Epidermal melanocyte (primary cell): ENCODE data around the gene GRIN3B.
"Not testable (repeated sequence)": the region's sequence is repeated elsewhere in the genome, so short reads cannot be mapped to it uniquely, and the experiment has no call there.

Experiments used
- DNase-seq: peaks from one replicate; pipeline ENCODE4 v3.0.0; 2011; ENCODE audit warnings: low spot score; ENCODE audit not compliant: insufficient read length

Gene GRIN3B

GRCh38 chr19:1019616-1019961 lies 19.4 kb downstream of the GRIN3B start:
- no peak for DNase-seq

DNA sequence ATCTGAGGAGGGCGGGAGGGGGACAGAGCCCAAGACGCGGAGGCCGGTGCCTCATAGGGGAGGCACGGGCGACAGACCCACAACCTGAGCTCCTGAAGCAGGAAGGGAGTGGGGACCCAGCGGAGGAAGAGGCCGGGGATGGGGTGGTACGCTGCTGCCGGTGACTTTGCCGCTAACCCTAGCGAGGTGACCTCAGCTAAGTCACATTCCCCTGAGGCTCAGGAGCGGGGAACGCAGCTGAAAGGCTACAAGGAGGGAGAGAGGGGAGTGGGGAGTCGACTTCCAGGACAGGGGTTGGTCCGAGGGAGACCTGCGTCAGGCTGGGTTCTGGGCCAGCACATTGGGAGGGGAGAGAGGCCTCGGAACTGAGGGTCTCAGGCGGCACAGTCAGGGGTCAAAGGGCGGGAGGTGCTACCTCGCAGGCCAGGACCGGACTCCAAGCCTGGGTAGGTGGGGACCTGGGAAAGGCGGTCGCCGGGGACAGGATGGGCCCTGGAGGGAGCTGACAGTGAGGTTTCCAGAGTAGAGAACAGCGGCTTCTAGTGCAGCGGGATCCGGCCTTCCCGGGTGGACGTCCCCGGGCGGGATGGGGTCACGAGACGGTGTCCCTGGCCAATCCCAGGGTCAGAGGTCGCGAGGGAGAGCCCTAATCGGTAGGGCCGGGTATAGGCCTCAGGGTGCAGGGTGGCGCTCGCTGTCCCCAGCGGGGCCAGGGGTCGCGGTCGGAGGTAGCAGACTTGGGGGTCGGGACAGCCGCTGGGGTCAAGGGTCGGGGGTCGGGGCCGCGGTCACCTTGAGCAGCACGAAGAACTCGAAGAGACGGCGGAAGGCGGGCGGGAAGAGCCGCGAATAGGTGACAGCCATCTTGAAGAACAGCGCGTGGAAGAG lies 20.0 kb downstream of the GRIN3B start:
- DNase-seq: no peak

DNA sequence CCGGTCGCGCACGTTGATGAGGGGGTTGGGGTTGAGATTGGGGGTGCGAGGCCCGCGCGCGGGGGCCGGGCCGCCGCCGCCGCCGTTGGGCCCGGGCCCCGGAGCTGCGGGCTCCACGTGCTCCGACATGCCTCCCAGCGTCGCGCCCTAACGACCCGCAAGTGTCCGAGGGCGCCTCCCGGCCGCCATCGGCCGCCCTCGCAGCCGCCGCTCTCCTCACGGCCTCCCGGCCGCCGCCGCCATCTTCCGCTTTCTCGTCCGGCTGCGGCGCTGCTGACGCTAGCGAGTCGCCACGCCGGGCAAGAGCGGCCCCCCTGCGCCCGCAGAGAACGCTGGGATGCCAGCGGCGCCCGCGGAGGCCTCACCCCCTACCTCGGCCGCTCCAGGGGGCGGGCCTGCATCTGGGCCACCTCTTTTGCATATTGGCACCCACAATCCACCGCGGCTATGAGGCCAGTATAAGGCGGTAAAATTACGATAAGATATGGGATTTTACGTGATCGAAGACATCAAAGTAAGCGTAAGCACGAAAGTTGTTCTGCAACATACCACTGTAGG lies 20.7 kb downstream of the GRIN3B start, which contains the start of gene TMEM259:
Gene TMEM259, minus strand, starts transcription at position 256 of the 558 bp plus-strand sequence. Its CDS starts 127 bp downstream, at position 129.
- DNase-seq: peak; percentile 98

DNA sequence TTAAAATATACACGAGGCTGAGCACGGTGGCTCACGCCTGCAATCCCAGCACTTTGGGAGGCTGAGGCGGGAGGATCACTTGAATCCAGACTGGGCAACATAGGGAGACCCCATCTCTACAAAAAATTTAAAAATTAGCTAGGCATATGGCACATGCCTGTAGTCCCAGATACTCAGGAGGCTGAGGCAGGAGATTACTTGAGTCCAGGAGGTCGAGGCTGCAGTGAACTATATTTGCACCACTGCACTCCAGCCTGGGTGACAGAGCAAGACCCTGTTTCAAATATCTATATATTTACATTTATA lies 23.6 kb downstream of the GRIN3B start:
- DNase-seq: not testable (repeated sequence)

- DNase-seq: not testable (repeated sequence)
These were observed 24.9 kb downstream of the GRIN3B start for GRCh38 chr19:1025080-1025479.

GRCh38 chr19:1025960-1026782 lies 26.0 kb downstream of the GRIN3B start, which contains the start of gene CNN2:
Gene CNN2 (plus strand): TSS chr19:1026608. CDS start chr19:1026662, 54 bp downstream.
- peak; percentile 89 for DNase-seq

GRCh38 chr19:1026783-1027649 lies 26.8 kb downstream of the GRIN3B start:
- DNase-seq: peak; percentile 24

- DNase-seq: no peak
These were observed 27.4 kb downstream of the GRIN3B start for GRCh38 chr19:1027650-1028061.

- DNase-seq: peak; percentile 98
These were observed 28.1 kb downstream of the GRIN3B start for GRCh38 chr19:1028062-1028926.

DNA sequence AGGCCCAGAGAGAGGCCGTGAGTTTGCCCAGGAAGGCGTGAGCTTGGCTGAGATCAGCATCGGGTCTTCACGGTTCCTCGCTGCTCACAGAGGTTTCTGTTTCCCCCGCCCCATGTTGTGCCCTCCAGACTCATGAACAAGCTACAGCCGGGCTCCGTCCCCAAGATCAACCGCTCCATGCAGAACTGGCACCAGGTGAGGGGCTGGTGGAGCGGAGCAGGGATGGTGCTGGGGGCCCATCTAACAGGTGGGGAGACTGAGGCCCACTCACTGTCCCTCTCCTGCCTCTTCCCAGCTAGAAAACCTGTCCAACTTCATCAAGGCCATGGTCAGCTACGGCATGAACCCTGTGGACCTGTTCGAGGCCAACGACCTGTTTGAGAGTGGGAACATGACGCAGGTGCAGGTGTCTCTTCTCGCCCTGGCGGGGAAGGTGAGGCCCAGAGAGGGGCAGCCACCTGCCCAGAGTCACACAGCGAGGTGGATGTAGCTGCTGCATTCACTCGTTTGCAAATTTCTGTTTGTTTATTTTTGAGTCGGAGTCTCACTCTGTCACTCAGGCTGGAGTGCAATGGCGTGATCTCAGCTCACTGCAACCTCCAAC lies 32.1 kb downstream of the GRIN3B start:
- peak; percentile 3 for DNase-seq

DNA sequence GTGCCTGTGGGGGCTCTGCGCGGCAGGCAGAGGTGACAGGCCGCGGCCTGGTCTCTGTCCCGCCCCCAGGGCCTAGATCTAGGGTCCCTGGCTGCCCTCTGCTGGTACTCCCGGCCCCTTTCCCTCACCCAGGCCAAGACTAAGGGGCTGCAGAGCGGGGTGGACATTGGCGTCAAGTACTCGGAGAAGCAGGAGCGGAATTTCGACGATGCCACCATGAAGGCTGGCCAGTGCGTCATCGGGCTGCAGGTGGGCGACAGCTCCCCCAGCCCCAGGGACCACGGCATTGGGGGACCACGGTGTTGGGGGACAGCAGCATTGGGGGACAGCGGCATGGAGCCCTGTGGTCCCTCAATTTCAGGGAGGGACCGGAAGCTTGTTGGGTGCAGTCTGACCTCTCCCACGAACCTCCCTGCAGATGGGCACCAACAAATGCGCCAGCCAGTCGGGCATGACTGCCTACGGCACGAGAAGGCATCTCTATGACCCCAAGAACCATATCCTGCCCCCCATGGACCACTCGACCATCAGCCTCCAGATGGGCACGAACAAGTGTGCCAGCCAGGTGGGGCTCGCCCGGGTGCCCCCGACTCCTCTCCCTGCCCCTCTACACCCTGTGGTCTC lies 35.9 kb downstream of the GRIN3B start:
- DNase-seq: no peak

- DNase-seq: no peak
These were observed 37.4 kb downstream of the GRIN3B start for GRCh38 chr19:1037621-1038064.

GRCh38 chr19:1038978-1039645 lies 38.9 kb downstream of the GRIN3B start:
- DNase-seq: no peak

DNA sequence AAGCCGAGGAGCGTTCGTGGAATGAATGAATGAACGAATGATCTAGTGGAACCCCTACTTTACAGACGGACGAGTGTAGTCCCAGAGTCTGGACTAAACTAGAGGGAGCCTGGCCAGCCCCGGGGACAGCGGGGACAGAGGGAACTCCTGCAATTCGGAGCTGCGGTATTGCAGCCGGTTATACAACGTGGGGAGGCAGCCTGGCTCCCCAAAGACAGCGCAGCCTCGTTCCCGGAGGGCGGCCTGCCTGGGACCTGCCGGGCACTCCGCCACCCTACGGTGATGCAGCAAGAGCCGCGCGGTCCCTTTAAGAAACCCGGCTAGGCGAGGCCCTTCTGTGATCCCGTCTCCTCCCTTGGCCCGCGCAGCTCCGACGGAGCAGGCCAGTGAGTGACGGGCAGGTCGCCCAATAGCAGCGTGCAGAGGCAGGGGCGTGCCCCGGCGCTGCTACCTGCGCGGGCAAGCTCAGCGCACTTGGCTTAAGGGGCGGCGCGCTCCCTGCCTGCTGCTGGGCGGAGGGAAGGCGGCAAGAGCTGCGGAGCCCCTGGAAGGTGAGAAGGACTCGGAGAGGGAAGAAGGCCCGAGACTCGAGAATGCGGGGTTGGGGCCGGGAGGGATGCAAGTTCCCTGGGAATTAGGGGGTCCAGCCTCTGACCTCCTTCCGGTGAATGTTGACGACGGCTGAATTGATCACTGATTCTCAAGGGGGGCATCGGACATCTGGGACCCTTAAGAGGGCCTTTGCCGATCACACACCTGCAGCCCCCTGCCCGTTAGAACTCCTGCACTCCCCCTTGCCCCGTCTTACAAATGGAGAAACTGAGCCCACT lies 39.6 kb downstream of the GRIN3B start, which contains the start of gene ABCA7:
Gene ABCA7, plus strand, starts transcription at position 462 of the 830 bp plus-strand sequence. CDS start 1,255 bp downstream, outside the sequence.
- peak; percentile 90 for DNase-seq

- peak; percentile 100 for DNase-seq
These were observed 40.5 kb downstream of the GRIN3B start for GRCh38 chr19:1040476-1041271.

DNA sequence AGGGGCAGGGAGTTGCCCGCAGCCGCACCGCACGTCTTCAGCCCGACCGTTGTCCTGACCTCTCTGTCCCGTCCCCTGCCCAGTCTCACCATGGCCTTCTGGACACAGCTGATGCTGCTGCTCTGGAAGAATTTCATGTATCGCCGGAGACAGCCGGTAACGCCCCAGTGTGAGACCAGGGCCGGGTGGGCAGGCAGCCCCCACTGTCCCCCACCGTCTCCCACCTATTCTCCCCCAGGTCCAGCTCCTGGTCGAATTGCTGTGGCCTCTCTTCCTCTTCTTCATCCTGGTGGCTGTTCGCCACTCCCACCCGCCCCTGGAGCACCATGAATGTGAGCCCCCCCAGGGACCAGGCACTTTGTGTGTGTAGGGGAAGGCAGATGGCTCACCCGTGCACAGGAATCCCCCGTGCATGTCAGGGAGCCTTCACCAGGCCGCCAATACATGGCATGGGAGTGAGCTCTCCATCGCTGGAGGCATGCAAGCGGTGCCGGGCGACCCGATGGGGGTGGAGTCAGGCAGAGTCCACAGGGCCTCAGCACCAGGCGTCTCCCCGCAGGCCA lies 41.1 kb downstream of the GRIN3B start:
- DNase-seq: no peak
